K562 (cell line): Measurements from ENCODE around the gene HAGHL. TPM values are rescaled to one million over a fixed set of nuclear protein-coding genes. Genes with fewer than 3 reads are reported as not detected.

Source experiments
- ARID3B ChIP-seq: fragments of 250-450 bp; sonication (Bioruptor Pico); IDR thresholded peaks from 2 replicates; pipeline ENCODE4 v1.4.0; 2020; ENCODE audit warnings: borderline replicate concordance
- ASH1L ChIP-seq: fragments of 450-650 bp; IDR thresholded peaks from 2 replicates; pipeline ENCODE4 v1.6.1; 2018; ENCODE audit warnings: borderline replicate concordance, mild to moderate bottlenecking, low read depth; ENCODE audit not compliant: partially characterized antibody
- E2F3 ChIP-seq: fragments of 250-450 bp; sonication (Bioruptor Pico); IDR thresholded peaks from 2 replicates; pipeline ENCODE4 v1.4.0; 2020; ENCODE audit warnings: mild to moderate bottlenecking
- GTF2A2 ChIP-seq: IDR thresholded peaks from 2 replicates; pipeline ENCODE4 v1.6.1; 2016; ENCODE audit warnings: mild to moderate bottlenecking, missing genetic modification characterization, missing compliant biosample characterization
- GTF2E2 ChIP-seq: fragments of 200-800 bp; sonication (Bioruptor generic); IDR thresholded peaks from 2 replicates; pipeline ENCODE4 v1.6.1; 2016; ENCODE audit warnings: missing genetic modification characterization, missing compliant biosample characterization
- GTF3C2 ChIP-seq: IDR thresholded peaks from 3 replicates; pipeline ENCODE4 v1.6.1; 2011; ENCODE audit warnings: borderline replicate concordance, mild to moderate bottlenecking, moderate library complexity; ENCODE audit not compliant: insufficient read length; ENCODE audit errors: extremely low read depth
- MEF2A ChIP-seq: IDR thresholded peaks from 2 replicates; pipeline ENCODE4 v1.6.1; 2011; ENCODE audit warnings: low read depth, mild to moderate bottlenecking, low read length, moderate library complexity; ENCODE audit not compliant: control insufficient read depth
- PRMT5 ChIP-seq: sonication (generic); formaldehyde crosslinking; IDR thresholded peaks from 2 replicates; pipeline ENCODE4 v1.5.0; 2020; ENCODE audit warnings: missing genetic modification reagents
- PTBP1 ChIP-seq: fragments of 200-400 bp; formaldehyde crosslinking; IDR thresholded peaks from 2 replicates; pipeline ENCODE4 v1.6.1; 2017; ENCODE audit warnings: low read depth, low read length
- TAF1 ChIP-seq: IDR thresholded peaks from 2 replicates; pipeline ENCODE4 v1.6.1; 2011; ENCODE audit warnings: mild to moderate bottlenecking, low read length, moderate library complexity; ENCODE audit not compliant: insufficient read depth, control insufficient read depth, severe bottlenecking; ENCODE audit errors: extremely low read depth
- TEAD1 ChIP-seq, 2 experiments: fragments of 450-650 bp in 1 of 2; sonication (generic) in 1 of 2; formaldehyde crosslinking; IDR thresholded peaks; 2 replicates each; pipeline versions ENCODE4 v1.4.0 to v1.8.0; 2020 to 2022; ENCODE audit warnings: mild to moderate bottlenecking in 2 of 2, missing genetic modification reagents in 1 of 2
- U2AF1 ChIP-seq: fragments of 200-400 bp; formaldehyde crosslinking; optimal IDR thresholded peaks from 2 replicates; pipeline ENCODE3; 2017; ENCODE audit warnings: mild to moderate bottlenecking, low read depth, low read length, moderate library complexity
- ZBTB7A ChIP-seq: IDR thresholded peaks from 2 replicates; pipeline ENCODE4 v1.6.1; 2011; ENCODE audit warnings: low read depth, mild to moderate bottlenecking, low read length, moderate library complexity, borderline replicate concordance; ENCODE audit not compliant: control insufficient read depth
- ZNF282 ChIP-seq: sonication (generic); formaldehyde crosslinking; IDR thresholded peaks from 2 replicates; pipeline ENCODE4 v1.8.1; 2023; ENCODE audit warnings: missing genetic modification reagents
- ZNF384 ChIP-seq: IDR thresholded peaks from 2 replicates; pipeline ENCODE4 v1.6.1; 2012; ENCODE audit warnings: low read depth, low read length, improper control_type of control experiment
- ZNF561 ChIP-seq: fragments of 450-650 bp; formaldehyde crosslinking; conservative IDR thresholded peaks from 2 replicates; pipeline ENCODE4 v1.4.0; 2020; ENCODE audit warnings: mild to moderate bottlenecking, moderate library complexity
- polyA plus RNA-seq, 8 experiments: library from polyadenylated mRNA; depleted of rRNA in 4 of 8; stranded (reverse) in 5 of 8; unstranded in 3 of 8; fragments of >200 nt; fragmentation: Nextera tagmentation in 2 of 8; fragmentation: Illumina TruSeq in 1 of 8; extraction: Ambion mirVana in 2 of 8; extraction: Trizol in 1 of 8; gene quantifications; 2 replicates each; pipeline versions ENCODE4 v1.2.1 to v1.2.3, GENCODE V29; 2011 to 2014; ENCODE audit warnings: inconsistent platforms in 1 of 8, missing spikeins in 1 of 8
- total RNA-seq, 7 experiments: library from RNA; depleted of rRNA in 6 of 7; stranded (reverse); fragments of >200 nt in 6 of 7; fragmentation: Illumina TruSeq in 2 of 7; extraction: Trizol in 2 of 7; gene quantifications; 2 replicates each; pipeline versions ENCODE4 v1.2.1 to v1.2.3, GENCODE V29; 2011 to 2021; ENCODE audit warnings: low replicate concordance in 1 of 7
- TF ChIP-seq, protein P1 (sequence below), 2 experiments: IDR thresholded peaks in 1 of 2; conservative IDR thresholded peaks in 1 of 2; 2 replicates each; pipeline ENCODE4 v1.6.1; 2016; ENCODE audit warnings: low read depth in 2 of 2, mild to moderate bottlenecking in 1 of 2, missing compliant biosample characterization in 1 of 2, missing genetic modification characterization in 1 of 2, moderate library complexity in 1 of 2
- TF ChIP-seq, protein P2 (sequence below): sonication (generic); formaldehyde crosslinking; IDR thresholded peaks from 2 replicates; pipeline ENCODE4 v1.8.1; 2022; ENCODE audit warnings: missing genetic modification reagents

The HAGHL gene
- total and polyA plus RNA-seq, 9 of the 15 experiments (the other 6 are each of a cell fraction or from before 2014, with no cell fraction given): 0.31 to 83.4 (median 20.7) TPM

GRCh38 chr16:683396-684070, 43.4 kb upstream of the HAGHL start (continued):
- TF ChIP-seq, protein P1, sequence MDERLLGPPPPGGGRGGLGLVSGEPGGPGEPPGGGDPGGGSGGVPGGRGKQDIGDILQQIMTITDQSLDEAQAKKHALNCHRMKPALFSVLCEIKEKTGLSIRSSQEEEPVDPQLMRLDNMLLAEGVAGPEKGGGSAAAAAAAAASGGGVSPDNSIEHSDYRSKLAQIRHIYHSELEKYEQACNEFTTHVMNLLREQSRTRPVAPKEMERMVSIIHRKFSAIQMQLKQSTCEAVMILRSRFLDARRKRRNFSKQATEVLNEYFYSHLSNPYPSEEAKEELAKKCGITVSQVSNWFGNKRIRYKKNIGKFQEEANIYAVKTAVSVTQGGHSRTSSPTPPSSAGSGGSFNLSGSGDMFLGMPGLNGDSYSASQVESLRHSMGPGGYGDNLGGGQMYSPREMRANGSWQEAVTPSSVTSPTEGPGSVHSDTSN (CRISPR knock-in tag; IDR thresholded peaks at IDR 0.05; ENCODE audit: low read depth): no peak
- TF ChIP-seq, protein P1 (tag; conservative IDR thresholded peaks at IDR 0.05; ENCODE audit: low read depth): no peak
- TF ChIP-seq ARID3B (CRISPR knock-in tag): no peak
- TF ChIP-seq ASH1L: no peak
- 0 out of 2 replicates have a peak, but pooled peaks have one; percentile 24 for TF ChIP-seq ZNF282 (CRISPR knock-in tag)
- TF ChIP-seq ZNF561 (CRISPR knock-in tag): 0 out of 2 replicates have a peak, but pooled peaks have one; percentile 18
- no peak for TF ChIP-seq MEF2A
- TF ChIP-seq ZBTB7A: peak; percentile 41; the same call in 1 of the 2 replicates
- 0 out of 2 replicates have a peak, but pooled peaks have one; percentile 29 for TF ChIP-seq PTBP1
- TF ChIP-seq PRMT5: 0 out of 2 replicates have a peak, but pooled peaks have one; percentile 18
- TF ChIP-seq GTF2E2 (tag): no peak
- TF ChIP-seq TEAD1 (CRISPR knock-in tag; IDR thresholded peaks at IDR 0.05): peak in 1 of 2 experiments; percentile 17; a peak in 1 of 4 replicates
- TF ChIP-seq GTF2A2 (tag): no peak
- no peak for TF ChIP-seq TAF1
- 0 out of 2 replicates have a peak, but pooled peaks have one; percentile 9 for TF ChIP-seq E2F3
- TF ChIP-seq, protein P2, sequence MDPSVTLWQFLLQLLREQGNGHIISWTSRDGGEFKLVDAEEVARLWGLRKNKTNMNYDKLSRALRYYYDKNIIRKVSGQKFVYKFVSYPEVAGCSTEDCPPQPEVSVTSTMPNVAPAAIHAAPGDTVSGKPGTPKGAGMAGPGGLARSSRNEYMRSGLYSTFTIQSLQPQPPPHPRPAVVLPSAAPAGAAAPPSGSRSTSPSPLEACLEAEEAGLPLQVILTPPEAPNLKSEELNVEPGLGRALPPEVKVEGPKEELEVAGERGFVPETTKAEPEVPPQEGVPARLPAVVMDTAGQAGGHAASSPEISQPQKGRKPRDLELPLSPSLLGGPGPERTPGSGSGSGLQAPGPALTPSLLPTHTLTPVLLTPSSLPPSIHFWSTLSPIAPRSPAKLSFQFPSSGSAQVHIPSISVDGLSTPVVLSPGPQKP (CRISPR knock-in tag): no peak
- no peak for TF ChIP-seq GTF3C2
- TF ChIP-seq ZNF384: no peak
- no peak for TF ChIP-seq U2AF1
